CD4-positive, alpha-beta T cell treated with Interferon gamma for 1 hour (primary cell): Measurements from ENCODE around the gene WWC1.
"Not testable (repeated sequence)": the region's sequence is repeated elsewhere in the genome, so short reads cannot be mapped to it uniquely, and the experiment has no call there.

Source experiments
- DNase-seq: peaks from one replicate; pipeline ENCODE4 v3.0.0-alpha.2; 2020

Gene WWC1

DNA sequence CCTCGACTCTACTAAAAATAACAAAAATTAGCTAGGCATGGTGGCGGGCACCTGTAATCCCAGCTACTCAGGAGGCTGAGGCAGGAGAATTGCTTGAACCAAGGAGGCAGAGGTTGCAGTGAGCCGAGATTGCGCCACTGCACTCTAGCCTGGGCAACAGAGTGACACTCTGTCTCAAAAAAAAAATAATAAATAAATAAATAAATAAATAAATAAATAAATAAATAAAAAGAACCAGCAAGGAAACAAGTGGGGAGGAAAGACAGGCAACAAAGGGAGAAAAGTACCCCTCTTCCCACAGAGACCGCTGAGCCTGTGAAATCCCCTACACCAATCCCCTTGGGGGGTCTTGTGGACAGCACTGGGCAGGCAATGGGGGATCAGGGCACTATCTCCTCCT, 4.6 kb upstream of the WWC1 start:
- not testable (repeated sequence) for DNase-seq

DNA sequence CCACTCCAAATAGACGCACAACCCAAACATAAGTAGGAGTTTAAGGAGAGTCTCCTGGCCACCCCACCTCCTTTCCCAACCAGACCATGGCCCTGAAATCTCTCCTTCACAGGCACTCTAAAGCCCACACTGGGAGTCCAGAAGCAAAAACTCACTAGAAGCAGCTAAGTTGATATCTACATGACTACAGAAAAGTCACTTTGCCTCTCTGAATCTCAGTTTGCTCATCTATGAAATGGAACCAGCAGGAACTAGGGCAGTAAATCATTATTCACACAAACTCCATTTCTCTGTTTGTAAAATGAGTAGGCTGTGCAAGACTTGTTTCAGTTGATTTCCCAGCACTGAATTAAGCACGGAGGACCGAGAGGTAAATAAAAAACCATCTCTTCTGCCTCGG, 4.1 kb upstream of the WWC1 start:
- DNase-seq = no peak

DNA sequence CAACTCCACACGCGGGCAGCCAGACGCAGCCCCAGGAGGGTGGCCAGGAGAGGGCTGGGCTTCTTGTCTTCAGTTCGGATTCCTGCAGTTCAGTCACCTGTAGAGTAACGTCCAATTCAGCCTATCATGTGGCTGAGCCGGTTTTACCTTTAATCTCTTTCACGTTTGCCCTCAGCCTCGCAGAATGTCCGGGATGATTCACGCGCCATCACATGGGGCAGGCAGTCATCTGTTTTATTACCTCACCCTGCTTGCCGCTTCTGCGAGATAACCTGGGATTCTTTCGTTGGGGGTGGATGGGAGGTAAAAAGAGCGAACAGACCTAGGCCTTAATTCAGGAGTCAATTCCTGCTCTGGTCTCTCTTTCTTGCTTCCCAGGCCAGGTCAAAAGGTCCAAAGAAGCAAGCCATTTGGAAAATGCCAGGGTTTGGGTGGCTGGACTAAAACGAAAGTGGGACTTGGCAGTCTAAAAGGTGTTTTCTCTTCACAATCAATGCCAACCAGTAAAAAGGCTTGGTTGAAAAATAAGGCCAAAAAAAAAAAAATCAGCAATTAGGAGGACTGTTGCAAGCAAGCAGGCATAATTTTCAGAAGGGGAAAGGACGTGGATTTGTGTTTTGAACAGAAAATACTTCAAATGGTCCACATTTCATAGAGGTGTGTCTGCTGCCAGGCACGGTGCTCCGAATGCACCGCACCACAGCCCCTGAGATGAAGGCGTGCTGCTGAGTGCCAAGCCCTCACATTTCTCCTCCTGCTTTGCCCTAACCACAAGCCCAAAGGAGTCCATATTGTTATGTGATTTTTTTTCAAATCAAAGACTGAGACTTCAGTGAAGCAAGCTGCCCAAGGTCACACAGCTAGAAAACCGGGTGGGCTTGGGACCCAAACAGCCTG, 2.8 kb upstream of the WWC1 start:
- DNase-seq = no peak

DNA sequence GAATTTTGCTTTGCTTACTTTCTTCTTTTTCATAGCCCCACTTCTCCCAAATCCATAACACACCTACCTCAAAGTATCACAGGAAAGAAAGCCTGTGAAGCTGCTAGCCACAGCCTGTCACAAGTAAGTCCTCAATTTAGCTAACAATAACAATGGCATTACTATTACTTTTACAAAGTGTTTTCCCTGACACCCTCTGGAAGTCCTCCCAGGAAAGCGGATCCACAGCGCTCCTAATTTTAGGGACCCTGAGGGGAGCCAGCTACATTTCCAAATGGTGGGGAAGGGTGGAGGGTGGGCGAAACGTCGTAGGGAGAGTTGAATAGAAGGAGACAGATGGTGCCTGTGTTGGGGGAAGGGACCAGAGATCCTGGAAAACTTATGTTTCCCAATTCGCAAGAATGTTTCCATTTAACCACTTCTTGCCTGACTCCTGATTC, 523 bp upstream of the WWC1 start:
- DNase-seq = no peak

DNA sequence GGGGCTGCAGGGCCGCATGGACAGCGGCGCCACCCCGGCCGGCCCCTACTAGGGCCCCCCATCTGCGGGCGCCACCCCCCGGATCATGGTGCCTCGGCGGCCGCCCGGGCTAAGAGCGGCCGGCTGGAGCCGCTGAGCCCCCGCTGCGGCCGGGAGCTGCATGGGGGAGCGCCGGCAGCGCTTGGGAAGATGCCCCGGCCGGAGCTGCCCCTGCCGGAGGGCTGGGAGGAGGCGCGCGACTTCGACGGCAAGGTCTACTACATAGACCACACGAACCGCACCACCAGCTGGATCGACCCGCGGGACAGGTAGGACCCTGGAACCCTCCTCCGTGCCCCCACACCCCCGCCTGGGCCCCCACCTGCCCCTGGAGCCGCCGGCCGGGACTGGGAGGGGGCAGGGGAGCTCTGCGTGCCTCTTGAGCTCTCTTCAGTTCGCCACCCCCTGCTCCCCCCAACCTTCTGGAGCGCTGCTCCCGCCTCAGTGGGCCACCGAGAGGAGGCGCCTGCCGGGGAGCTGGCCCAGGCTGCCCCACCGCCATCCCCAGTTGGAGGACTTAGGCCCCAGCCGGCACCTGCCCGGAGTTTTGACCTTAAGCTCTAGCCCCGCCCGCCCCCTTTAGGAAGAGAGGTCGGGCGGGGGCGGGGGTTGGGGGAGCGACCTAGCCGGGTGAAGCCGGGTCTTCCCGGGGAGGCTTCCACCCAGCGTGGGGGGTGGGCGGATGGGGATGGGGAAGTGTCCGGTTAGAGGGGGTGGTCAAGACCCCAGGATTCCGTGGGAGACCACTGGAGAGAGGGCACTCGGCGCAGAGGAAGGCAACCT, 730 bp downstream of the WWC1 start:
- no peak for DNase-seq

DNA sequence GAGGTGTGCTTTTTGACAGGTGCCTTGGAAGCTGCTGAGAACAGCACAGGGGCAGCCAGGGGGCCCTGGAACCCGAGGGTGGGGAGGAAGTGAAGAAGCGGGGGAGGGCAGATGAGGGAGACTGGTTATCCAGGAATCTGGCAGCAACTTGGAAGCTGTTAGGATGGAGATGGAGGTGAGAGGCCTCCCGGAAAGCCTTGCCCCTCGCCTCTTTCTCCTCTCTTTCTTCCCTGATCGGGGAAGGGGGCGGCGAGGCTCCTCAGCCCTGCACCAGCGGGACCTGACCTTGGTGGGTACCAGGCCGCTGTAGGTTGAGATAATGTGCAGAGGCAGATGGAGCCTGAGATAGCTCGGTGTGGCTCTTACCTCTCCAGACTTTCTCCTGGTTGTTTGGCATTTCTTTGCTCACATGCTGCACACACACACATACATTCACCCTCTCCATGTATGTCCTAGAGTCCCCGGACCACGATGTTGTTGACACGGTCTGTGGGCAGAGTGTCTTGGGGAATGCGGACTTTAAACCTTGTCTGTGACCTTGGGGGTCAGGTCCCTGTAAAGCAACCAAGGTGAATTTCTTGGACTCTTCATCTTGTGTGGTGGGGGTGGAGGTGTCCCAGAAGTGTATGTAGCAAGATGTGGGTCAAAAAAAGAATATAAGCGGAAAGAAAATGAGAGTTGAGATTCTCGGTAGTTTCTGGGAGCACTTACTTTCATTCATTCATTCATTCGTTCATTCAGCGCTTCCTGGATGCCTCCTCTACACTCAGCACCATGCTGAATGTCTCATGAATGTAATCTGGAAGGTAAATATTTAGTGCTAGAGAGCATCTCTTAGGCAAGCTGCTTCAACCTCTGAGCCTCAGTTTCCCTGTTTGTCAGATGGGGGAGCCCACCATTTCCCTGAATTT, 1.6 kb downstream of the WWC1 start:
- no peak for DNase-seq

DNA sequence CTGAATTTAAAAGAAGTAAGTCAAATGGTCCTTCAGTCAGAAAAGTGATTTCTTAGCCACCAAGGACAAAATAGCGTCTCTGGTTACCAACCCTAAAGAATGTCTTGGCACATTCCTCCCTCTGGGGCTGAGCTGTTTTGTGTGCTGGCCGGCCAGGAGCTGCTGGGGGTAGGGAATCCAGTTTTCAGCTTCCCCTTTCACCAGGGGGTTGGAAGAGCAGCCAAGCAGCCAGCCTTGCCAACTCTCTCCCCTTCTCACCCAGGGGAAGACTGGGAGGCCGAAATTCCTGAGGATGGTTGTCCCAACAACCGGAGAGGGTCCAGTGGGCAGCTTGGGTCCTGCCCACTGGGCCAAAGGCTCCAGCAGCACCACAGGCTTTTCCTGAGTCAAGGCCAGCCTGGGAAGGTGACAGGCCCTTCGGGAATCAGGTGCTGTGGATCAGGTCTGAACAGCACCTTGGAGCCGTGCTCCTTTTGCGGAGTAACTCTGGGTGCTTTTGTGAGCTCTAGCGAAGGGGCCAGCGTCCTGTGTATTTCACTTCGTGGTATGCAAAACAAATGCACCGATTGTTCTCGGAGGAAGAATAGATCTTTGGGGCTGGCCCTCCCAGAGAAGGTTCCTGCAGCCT, 4.2 kb downstream of the WWC1 start:
- no peak for DNase-seq

DNA sequence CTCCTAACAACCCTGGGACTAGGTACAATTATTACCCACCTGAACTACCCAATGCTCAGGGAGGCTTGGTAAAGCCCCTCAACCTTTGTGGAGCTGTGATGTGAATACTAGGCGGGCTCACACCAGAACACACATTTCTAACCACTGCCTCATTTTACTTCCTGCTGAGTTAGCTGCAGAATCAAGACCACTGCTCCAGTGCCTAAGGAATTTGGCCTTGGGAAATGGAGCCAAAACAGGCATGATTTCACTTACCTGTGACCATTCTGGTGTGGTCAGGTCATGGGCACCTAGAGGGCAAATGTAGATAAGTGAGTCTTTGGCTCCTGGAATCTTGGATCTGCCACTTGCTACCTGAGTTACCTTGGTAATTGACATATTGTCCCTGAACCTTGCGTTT, 5.2 kb downstream of the WWC1 start:
- DNase-seq = no peak

DNA sequence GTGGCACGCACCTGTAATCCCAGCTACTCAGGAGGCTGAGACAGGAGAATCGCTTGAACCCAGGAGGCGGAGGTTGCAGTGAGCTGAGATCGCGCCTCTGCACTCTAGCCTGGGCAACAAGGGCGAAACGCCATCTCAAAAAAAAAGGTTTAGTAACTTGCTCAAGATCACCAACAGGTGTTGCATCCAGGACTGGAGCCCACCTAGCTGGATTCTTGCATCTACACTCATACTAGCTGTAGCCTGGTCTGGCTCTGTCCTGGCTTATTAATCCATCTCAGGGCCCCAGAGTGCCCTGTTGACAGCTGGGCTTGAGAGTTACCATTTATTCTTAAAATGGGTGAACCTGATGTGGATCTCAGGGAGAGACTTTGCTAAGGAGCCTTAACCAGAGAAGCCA, 7.5 kb downstream of the WWC1 start:
- no peak for DNase-seq

DNA sequence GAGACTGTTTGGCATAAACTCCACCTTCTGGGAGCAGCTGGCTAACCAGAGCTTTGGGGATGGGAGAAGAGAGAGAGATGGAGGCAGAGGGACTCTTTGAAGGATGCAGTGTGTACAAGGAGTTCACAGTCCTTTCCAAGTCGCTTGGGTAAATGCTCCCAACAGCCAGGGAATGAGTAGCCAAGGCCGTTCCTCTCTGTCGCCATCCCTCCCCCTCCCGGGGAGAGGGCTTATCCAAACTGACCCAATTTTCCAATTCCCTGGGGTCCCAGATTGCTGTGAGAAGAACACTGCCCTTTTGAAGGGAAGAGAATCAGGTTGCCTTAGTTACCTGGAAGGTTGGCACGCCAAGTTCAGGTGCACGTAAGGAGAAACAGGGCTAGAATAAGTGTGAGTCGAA, 7.9 kb downstream of the WWC1 start:
- no peak for DNase-seq

DNA sequence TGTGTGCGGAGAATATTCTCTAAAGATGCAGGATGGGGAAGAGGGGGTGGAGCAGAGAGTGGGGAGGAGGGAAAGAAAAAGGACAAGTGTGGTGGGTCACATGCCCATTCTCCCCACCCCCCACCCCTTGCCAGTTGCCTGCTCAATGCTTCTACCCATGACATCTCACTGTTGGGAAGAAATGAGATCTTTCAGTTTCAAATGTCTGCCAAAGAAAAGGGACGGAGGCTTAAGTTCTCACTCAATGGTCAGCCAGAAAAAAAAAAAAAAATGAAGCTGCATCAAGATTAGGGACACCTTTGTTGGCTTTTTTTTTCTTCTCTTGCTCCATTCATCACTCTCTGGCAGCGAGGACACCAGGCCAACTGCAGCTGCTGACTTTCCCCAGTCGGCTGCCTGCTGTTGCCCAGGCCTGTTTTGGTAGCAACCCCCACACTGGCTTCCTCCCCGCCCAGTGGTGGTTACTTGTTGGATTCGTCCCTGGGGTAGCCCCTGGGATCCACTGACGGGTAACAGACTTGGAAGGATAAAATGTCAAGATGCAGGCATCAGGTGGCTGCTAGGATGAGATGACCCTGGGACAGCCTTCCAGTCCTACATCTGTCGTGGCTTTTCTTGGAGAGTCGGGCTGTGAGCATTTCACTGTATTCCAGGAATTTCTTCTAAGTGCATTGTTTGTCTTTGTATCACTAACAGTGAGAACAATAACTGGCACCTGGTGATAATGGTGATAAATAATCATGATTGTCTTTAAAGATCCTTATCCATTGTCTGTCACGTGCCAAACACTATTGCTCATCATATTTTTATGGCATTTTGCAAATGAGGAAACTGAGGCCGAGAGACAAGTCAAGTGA, 9.1 kb downstream of the WWC1 start:
- no peak for DNase-seq

DNA sequence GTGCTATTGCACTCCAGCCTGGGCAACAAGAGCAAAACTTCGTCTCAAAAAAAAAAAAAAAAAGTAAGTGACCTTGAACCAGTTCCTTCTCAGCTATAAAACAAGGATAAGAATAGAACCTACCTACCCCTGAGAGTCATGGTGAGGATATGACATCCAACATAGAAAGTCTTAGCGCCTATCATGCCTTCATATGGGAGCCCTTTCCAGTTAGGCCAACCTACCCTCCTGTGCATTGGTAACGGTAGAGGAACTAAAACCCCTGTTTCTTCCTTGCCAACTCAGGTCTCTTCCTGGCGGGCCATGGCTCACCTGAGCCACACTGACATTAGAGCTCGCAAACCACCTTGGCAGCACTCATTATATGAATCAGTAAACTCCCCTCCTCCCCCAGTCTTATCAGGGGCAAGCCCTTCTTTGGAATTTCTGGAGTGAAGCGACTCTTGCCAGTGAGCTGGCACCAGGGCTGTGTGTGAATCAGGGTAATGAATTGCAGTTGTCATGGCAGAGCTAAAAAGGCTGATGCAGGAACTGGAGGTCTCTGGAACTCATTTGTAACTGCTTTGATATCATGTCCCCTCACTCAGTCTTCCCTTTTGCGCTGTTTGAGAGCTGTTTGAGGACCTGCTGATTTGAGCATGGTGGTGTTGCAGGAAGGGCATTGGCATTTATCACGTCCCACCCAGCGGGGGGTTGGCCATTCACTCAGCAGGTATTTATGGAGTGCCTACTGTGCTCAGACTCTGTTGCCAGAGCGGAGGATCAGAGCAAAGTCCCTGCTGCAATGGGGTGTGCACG, 10.3 kb downstream of the WWC1 start:
- no peak for DNase-seq

DNA sequence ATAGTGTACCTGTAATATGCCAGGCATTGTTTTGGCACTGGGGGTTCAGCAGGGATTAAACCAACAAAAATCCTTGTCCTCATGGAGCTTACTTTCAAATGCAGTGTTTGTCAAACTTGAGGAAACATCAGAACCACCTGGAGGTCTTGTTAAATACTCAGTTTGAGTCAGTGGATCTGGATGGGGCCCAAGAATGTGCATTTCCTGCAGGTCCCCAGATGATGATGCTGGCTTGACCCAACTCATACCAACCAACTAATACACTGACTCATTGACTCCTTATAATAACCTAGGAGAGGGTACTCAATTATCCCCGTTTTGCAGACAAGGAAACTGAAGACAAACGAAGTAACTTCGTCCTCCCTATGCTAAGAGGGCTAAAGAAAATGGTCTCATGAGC, 11.3 kb downstream of the WWC1 start:
- no peak for DNase-seq

DNA sequence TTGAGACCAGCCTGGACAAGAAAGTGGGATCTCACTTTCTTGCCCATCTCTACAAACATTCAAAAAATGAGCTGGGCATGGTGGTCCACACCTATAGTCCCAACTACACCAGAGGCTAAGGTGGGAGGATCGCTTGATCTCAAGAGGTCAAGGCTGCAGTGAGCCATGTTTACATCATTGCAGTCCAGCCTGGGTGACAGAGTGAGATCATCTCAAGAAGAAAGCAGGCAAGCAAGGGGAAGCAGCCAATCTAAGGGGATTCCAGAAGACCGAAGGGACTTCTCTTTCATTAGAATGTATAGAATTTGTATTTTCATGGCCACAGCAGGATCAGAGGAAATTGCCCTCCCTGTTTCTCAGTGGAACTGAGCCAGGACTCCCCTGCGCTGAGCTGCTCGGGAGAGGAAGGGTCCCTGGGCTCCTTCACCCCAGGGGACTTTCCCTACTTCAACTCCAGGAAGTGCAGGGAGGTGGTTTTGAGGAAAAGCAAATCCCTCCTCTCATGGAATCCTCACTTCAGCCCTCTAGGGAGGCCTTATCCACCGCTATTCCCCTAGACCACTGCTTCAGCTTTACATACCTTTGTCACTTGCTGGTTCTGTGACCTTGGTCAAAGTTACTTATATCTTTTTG, 12.1 kb downstream of the WWC1 start:
- no peak for DNase-seq

DNA sequence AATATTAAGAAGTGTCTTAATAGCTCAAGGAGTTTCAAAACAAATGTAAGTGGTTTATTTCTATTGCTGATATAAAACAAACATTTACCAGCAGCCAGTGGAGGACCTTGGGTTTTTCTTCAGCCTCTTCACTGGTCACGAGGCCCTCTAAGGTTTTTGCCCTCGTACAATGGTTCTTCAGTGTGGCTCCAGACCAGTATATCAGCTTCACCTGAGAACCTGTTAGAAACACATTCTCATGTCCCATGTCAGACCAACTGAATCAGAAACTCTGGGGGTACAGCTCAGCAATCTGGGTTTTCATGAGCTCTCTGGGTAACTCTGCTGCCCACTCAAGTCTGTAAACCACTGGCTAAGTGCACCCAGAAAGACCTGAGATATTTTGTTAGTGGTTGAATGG, 12.9 kb downstream of the WWC1 start:
- DNase-seq = no peak

DNA sequence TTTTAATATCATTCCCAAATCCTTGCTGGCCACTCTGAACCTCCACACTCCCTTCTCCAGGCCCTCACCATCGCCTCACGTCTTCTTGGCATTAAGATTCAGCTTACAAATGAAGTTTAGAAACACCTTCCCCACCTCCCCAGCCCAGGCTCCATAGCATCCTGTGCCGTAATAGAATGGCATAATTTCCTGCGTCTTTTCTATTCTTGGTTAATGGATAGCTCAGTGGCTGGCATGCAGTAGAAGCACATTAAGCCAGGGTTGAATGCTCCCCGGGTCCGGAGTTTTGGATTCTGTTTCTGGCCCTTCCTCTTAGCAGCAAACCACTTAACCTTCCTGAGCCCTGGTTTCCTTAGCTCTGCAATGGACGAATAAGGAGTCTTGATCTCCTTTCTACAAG, 13.8 kb downstream of the WWC1 start:
- DNase-seq = no peak

DNA sequence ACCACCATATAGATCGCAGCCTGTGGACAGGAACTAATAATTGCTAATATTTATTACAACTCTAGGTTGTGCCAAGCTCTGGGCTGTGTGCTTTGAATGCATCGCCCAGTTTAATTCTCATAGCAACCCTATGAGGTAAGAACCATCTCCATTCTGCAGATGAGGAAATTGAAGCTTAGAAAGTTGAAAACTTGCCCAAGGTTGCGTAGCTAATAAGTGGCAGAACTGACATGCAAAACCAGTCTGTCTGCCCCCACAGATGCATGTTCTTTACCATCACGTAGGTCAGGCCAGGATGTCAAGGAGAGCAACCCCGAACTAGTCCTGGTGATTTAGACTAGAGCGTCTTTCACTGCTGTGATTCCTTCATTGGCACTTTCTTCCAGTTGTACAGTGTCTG, 15.6 kb downstream of the WWC1 start:
- DNase-seq = no peak

DNA sequence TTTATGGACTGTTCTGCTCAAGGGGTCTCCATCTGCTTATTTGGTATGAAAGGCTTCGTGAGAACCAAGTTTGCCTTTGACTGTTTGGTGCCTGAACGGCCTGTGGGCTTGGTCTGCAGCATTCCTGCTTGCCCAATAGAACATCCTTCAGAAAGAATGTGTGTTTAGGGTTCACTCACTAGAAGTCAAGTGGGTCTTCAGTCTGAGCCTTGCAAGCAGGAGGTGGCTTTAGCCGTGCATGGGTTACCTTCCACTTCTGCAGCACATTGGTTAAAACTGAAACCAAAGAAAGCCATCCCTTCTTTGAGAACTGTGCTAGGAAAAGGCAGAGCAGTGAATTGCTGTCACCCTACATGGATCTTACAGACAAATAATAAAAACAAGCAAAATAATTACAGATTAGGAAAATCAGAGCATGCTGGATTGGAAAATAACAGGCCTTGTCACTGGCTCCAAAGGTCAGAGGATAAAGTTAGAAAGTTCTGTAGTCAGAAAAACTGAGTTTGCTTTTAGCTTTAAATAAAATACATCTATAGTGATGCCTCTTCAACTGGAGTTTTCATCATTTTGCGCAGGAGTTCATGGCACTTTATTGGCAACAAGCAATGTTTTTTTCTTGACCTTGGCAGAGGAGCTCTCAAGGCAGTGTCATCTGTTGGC, 16.6 kb downstream of the WWC1 start:
- no peak for DNase-seq

DNA sequence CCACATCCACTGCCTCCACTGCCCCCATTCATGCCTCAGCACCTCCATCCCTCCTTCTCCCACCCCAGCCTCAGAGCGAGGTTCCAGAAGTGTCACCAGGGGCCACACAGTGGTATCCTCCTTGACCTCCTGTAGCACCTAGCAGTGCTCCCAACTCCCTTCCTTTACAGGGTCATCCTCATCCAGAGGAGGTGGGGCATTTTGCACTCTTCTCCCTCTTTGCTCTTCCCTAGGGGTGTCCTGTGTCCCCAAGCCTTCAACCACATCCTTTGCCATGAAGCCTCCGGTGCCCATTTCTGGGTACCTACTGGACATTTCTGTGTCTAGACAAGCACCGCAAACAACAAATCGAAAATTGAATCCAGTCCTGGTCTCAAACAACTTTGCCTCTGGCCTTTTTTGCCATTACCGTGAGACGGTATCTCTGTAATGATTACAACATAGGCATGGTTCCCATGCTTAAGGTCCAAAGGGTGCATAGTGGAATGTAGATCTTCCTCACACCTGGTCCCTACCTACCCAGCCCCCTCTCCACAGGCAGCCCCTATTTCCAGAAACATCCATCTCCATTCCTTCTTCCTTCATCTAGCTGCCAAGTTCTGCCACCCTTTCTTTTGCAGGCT, 17.6 kb downstream of the WWC1 start:
- DNase-seq = no peak
